Stomach smooth muscle (tissue), 2 donors: ENCODE data around the gene SPTBN2.
A peak's percentile ranks its signal among the peaks of the same experiment; 100 is the strongest.

Experiments
- H3K27ac ChIP-seq: one replicate; pipeline ENCODE4 v1.7.0; 2013; ENCODE audit warnings: mild to moderate bottlenecking, low read length, inconsistent platforms
- H3K27me3 ChIP-seq, 2 donors: one replicate each; pipeline ENCODE4 v1.7.0; 2013; ENCODE audit warnings: low read length in 2 of 2; ENCODE audit not compliant: insufficient read depth in 2 of 2, control insufficient read depth in 1 of 2
- H3K36me3 ChIP-seq, 2 donors: one replicate each; pipeline ENCODE4 v1.7.0; 2013; ENCODE audit warnings: low read length in 2 of 2; ENCODE audit not compliant: control insufficient read depth in 2 of 2, insufficient read depth in 2 of 2
- H3K4me1 ChIP-seq: one replicate; pipeline ENCODE4 v1.7.0; 2013; ENCODE audit warnings: low read length; ENCODE audit not compliant: control insufficient read depth, insufficient read depth
- H3K4me3 ChIP-seq, 2 donors: one replicate each; pipeline ENCODE4 v1.7.0; 2013; ENCODE audit warnings: low read length in 2 of 2
- H3K9ac ChIP-seq, 2 donors: one replicate each; pipeline ENCODE4 v1.7.0; 2013; ENCODE audit warnings: low read length in 2 of 2, mild to moderate bottlenecking in 1 of 2
- H3K9me3 ChIP-seq, 2 donors: one replicate each; pipeline ENCODE4 v1.7.0; 2013; ENCODE audit warnings: low read length in 2 of 2; ENCODE audit not compliant: control insufficient read depth in 2 of 2
- donor health status: healthy.
- donor health status: Pancreatic carcinoma.

SPTBN2 gene

GRCh38 chr11:66744485-66745355 lies 15.7 kb upstream of the SPTBN2 start:
- peak overlapping the region; percentile 87 to 90 for H3K4me3 ChIP-seq
- H3K36me3 ChIP-seq = no peaks in the 10 kb centered on the region
- no peaks in the 10 kb centered on the region for H3K9me3 ChIP-seq
- peaks cover 14% of the 10 kb centered on the region for H3K4me1 ChIP-seq
- H3K27ac ChIP-seq = peak overlapping the region; percentile 41
- no peaks in the 10 kb centered on the region for H3K27me3 ChIP-seq
- peak overlapping the region; percentile 92 to 93 for H3K9ac ChIP-seq

DNA sequence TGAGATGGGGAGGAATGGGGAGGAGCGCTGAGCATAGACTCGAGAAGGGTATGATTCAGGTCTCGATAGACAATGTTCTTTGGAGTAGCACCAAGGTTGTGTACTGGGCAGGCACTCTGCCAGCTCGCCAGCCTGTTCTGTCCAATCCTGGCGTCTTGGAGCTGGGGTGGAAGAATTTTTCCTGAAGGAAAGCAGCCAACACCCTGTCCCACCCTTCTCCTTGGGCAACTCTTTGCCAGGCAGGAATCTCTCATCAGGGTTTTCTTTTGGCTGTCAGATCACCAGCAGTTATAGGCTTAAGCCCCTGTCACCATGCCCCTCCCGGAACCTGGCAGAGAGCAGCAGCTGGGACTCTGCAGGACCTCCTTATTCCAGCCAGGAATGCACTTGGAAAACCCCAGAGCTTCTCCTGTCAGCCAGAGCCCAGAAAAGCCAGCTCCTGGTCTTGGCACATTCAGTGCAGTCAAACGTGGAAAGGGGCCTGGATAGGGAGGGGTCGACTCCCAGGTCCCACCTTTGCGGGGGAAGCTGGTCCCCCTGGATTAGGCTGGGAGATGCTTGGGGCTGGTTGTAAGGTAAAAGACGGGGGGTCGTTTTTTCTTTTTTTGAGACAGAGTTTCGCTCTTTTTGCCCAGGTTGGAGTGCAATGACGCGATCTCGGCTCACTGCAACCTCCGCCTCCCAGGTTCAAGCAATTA lies 14.4 kb upstream of the SPTBN2 start:
- peak overlapping the region in 1 of 2 donors; percentile 87 for H3K4me3 ChIP-seq
- no peak overlapping the region for H3K9ac ChIP-seq
- no peaks in the 10 kb centered on the region for H3K27me3 ChIP-seq
- no peaks in the 10 kb centered on the region for H3K9me3 ChIP-seq
- no peak overlapping the region for H3K27ac ChIP-seq
- H3K4me1 ChIP-seq = peaks cover 14% of the 10 kb centered on the region
- H3K36me3 ChIP-seq = no peaks in the 10 kb centered on the region

- H3K9me3 ChIP-seq = no peaks in the 10 kb centered on the region
- no peak overlapping the region for H3K9ac ChIP-seq
- H3K4me3 ChIP-seq = no peak overlapping the region
- no peak overlapping the region for H3K27ac ChIP-seq
- no peaks in the 10 kb centered on the region for H3K27me3 ChIP-seq
- H3K4me1 ChIP-seq = peaks cover 14% of the 10 kb centered on the region
- no peaks in the 10 kb centered on the region for H3K36me3 ChIP-seq
Measured at GRCh38 chr11:66741153-66741552, 12.1 kb upstream of the SPTBN2 start.

DNA sequence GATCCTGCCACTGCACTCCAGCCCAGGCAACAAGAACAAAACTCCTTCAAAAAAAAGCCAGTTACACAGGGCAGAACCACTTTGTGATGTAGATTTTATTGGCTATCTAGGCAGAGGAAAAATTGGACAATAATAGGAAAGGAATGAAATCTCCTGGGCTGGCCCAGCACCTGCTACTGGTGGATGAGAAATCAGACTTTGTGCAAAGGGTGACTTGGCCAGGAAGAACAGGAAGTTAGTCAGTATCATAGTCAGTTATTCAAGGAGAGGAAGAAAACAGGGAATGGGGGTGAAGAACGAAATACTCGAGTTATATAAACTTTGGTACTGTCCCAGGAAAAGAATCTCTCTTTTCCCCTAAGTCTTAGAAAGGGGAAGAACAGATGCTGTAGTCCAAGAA lies 11.0 kb upstream of the SPTBN2 start:
- Histone ChIP-seq H3K4me3 (no peak overlapping the region), H3K9ac (no peak overlapping the region), H3K4me1 (peaks cover 7% of the 10 kb centered on the region), H3K27me3 (no peaks in the 10 kb centered on the region), H3K9me3 (no peaks in the 10 kb centered on the region), H3K27ac (no peak overlapping the region), H3K36me3 (no peaks in the 10 kb centered on the region)

DNA sequence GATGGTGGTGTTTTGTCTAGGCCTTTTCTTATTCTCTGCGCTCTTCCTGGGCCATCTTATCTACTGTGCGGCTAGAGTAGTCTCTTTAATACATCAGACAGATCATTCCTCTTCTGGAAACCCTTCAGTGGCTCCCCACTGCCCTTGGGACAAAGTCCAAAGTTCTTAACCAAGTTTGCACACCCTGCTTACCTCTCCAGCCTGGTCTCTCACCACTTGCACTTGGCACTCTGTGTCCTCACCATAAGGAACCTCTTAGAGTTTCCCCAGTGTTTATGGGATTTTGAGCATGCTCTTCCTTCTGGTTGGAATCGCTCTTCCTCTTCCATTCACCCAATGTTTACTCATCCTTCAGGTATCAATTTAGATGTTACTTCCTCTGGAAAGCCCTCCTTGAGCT lies 5.2 kb upstream of the SPTBN2 start:
- Histone ChIP-seq H3K9ac (no peak overlapping the region), H3K36me3 (no peaks in the 10 kb centered on the region)

GRCh38 chr11:66729447-66729846 lies 431 bp upstream of the SPTBN2 start:
- Histone ChIP-seq H3K9ac (no peak overlapping the region), H3K27me3 (peaks cover 4 to 24% of the 10 kb centered on the region in 2 donors)

More for the DNA sequence above, 5.2 kb upstream of the SPTBN2 start:
- Histone ChIP-seq H3K4me1 (no peaks in the 10 kb centered on the region), H3K4me3 (no peak overlapping the region), H3K27me3 (peaks cover 0 to 2% of the 10 kb centered on the region in 2 donors), H3K27ac (no peak overlapping the region), H3K9me3 (no peaks in the 10 kb centered on the region)

DNA sequence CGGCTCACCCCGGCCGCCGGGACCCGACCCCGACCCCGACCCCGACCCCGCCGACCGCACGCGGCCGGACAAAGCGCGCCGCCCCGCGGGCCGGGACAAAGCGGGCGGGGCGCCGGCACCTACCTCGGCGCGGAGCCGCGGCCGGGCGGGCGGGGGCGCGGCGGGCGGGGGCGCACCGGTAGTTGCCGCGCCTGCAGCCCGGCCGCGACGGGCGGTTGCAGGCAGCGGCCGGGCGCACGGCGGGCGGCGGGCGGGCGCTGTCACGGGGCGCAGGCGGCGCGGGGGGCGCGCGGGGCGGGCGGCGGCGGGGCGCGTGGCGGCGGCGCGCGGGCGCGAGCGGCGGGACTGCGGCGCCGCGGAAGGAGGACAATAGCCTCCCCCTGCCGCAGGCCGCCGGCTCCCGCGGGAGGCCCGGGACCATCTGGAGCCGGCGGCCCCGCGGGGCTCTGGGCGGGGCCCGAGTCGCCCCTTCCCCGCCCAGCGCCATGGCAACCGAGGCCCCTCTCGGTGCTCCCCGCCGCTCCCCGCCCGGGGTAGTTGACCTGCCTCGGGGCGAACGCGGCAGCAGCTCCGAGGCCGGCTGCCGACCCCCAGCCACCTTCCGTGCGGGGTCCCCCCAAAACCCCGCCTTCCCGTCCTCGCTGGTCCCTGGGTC lies 851 bp downstream of the SPTBN2 start:
- no peaks in the 10 kb centered on the region for H3K36me3 ChIP-seq
- peak overlapping the region in 1 of 2 donors; percentile 17 for H3K9ac ChIP-seq
- no peak overlapping the region for H3K27ac ChIP-seq
- H3K4me3 ChIP-seq = peak overlapping the region; percentile 7 to 70
- no peaks in the 10 kb centered on the region for H3K9me3 ChIP-seq
- peaks cover 14% of the 10 kb centered on the region for H3K4me1 ChIP-seq
- peaks cover 4 to 25% of the 10 kb centered on the region in 2 donors for H3K27me3 ChIP-seq

More at GRCh38 chr11:66729447-66729846, 431 bp upstream of the SPTBN2 start:
- Histone ChIP-seq H3K36me3 (no peaks in the 10 kb centered on the region), H3K4me3 (no peak overlapping the region), H3K9me3 (no peaks in the 10 kb centered on the region), H3K4me1 (peaks cover 14% of the 10 kb centered on the region), H3K27ac (no peak overlapping the region)

GRCh38 chr11:66727282-66728037 lies 1.6 kb downstream of the SPTBN2 start:
- Histone ChIP-seq H3K4me1 (peaks cover 14% of the 10 kb centered on the region), H3K9ac (peak overlapping the region in 1 of 2 donors; percentile 29), H3K4me3 (peak overlapping the region in 1 of 2 donors; percentile 69), H3K36me3 (no peaks in the 10 kb centered on the region), H3K9me3 (no peaks in the 10 kb centered on the region), H3K27ac (no peak overlapping the region), H3K27me3 (peaks cover 4 to 25% of the 10 kb centered on the region in 2 donors)

DNA sequence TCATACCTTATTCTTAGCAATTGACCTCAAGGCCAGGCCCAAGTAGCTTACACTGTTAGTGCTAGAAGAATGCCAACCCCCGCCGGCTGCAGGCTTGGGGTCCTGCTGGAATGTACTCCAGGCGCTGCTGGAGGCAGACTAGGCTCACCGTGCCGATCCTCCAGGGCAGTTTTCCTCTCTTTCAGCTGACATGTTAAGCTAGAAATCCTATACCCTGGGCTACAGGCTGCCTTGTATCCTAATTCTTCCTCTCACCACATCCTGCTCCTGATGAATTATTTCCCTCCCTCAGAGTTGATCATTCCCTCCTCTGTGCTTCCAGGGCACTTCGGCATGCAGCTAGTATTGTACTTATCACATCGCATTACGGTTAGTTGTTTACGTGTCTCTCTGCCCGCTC lies 3.4 kb downstream of the SPTBN2 start:
- no peak overlapping the region for H3K4me3 ChIP-seq
- peaks cover 14% of the 10 kb centered on the region for H3K4me1 ChIP-seq
- H3K9me3 ChIP-seq = no peaks in the 10 kb centered on the region
- no peak overlapping the region for H3K27ac ChIP-seq
- no peaks in the 10 kb centered on the region for H3K36me3 ChIP-seq
- no peak overlapping the region for H3K9ac ChIP-seq
- peaks cover 4 to 25% of the 10 kb centered on the region in 2 donors for H3K27me3 ChIP-seq

- Histone ChIP-seq H3K4me3 (no peak overlapping the region), H3K27me3 (peaks cover 4 to 25% of the 10 kb centered on the region in 2 donors), H3K4me1 (peaks cover 14% of the 10 kb centered on the region)
Measured at GRCh38 chr11:66725114-66725513, 3.9 kb downstream of the SPTBN2 start.

More at GRCh38 chr11:66725114-66725513, 3.9 kb downstream of the SPTBN2 start:
- no peaks in the 10 kb centered on the region for H3K36me3 ChIP-seq
- H3K9ac ChIP-seq = no peak overlapping the region
- H3K27ac ChIP-seq = no peak overlapping the region
- H3K9me3 ChIP-seq = no peaks in the 10 kb centered on the region
